LNCaP clone FGC (cell line): Measurements from ENCODE around the gene DNAJB6.

Source experiments
- DNase-seq: peaks from one replicate; pipeline ENCODE4 v3.0.0-alpha.2; 2011; ENCODE audit warnings: low read depth
- H3K4me3 ChIP-seq: 2 replicates; pipeline ENCODE4 v1.5.1; 2011; ENCODE audit warnings: mild to moderate bottlenecking, low read depth, low read length, control low read depth
- TF ChIP-seq, protein P1 (sequence below): IDR thresholded peaks from 2 replicates; pipeline ENCODE4 v1.5.1; 2012; ENCODE audit warnings: mild to moderate bottlenecking; ENCODE audit not compliant: control insufficient read depth, insufficient read depth; ENCODE audit errors: extremely low read depth

Gene DNAJB6

DNA sequence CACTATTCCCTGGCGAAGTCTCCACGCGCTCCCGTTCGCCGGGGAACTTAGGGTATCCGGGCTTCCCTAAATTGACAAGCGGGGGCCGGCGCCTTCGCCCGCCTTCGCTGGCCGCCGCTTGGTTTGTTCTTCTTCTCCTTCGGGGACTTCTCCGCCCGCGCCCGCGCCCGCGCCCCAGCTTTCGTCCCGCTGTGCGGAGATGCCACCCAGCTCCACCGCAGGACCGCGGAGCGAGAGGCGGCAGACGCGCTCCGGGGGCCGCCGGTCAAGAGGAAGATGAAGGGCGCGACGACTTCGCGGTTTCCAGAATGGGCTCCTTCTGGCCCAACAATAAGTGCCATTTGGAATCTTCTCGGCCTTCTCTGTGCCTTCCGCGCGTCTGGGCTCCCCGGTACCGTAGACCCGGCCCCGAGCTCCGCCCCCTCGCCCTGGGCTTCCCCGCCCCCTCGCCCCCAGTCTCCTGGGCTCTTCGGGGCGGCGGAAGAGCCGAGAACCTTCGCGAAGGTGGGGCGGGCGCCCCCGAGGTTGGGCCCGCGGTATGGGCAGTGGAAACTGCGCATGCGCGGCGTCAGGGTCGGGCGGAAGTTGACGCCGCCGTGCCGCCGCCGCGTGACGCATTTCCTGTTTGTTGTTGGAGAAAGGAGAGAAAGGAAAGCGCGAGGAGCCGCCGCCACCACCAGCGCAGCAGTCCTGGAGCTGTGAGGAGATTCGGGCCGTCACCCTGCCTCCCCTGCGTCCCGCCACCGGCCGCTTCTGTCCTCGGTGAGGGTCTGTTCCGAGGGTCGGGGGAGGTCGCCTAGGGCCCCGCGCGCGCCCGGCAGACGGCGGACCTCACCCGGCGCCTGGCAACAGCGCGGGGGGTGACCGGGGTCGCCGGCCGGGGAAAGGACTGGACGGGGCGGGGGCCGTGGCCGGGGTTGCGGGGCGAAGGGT is at the start of gene DNAJB6:
Gene DNAJB6, plus strand, starts transcription at position 622 of the 933 bp plus-strand sequence. CDS start 21,569 bp downstream, outside the sequence.
- peak within 1 kb of the TSS; percentile 87 for H3K4me3 ChIP-seq
- TF ChIP-seq, protein P1, sequence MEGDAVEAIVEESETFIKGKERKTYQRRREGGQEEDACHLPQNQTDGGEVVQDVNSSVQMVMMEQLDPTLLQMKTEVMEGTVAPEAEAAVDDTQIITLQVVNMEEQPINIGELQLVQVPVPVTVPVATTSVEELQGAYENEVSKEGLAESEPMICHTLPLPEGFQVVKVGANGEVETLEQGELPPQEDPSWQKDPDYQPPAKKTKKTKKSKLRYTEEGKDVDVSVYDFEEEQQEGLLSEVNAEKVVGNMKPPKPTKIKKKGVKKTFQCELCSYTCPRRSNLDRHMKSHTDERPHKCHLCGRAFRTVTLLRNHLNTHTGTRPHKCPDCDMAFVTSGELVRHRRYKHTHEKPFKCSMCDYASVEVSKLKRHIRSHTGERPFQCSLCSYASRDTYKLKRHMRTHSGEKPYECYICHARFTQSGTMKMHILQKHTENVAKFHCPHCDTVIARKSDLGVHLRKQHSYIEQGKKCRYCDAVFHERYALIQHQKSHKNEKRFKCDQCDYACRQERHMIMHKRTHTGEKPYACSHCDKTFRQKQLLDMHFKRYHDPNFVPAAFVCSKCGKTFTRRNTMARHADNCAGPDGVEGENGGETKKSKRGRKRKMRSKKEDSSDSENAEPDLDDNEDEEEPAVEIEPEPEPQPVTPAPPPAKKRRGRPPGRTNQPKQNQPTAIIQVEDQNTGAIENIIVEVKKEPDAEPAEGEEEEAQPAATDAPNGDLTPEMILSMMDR = no peak
- DNase-seq = peak; percentile 51

DNA sequence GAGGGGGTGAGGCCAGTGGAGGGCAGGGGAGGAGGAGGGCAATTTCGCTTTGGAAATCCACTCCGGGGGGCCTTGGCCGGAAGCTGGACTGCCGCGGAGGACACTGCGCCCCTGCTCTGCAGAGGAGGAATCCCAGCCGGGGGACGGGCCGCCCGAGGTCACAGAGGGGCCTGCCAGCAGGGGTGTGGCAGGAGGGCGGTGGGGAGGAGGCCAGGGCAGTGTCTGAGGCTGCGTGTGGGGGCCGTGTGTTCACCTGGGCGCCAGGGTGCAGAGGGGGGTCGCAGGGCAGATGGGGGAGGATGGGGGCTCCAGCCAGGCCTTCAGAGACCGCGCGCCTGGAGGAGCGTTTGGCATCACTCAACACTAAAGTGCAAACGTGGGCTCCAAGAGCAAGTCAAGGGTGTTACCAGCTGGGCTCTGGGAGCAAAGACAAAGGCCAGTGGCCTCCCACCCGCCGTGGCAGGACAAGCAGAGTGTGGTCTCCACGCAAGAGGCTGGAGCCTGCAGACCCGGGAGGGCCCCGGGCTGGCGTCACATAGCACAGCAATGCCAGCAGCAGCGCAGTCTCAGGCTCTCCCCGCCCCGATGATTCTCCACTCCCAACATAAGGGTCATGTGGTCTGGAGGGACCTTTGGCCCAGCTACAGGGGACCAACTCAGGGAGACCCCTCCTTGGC is 45.3 kb upstream of the DNAJB6 start:
- TF ChIP-seq, protein P1 = no peak
- DNase-seq = no peak
- no peak overlapping the region for H3K4me3 ChIP-seq

- TF ChIP-seq, protein P1 = no peak
- DNase-seq = no peak
- H3K4me3 ChIP-seq = no peak overlapping the region
Observed at GRCh38 chr7:157292258-157292657, 44.5 kb upstream of the DNAJB6 start.

- DNase-seq = no peak
- no peak overlapping the region for H3K4me3 ChIP-seq
- TF ChIP-seq, protein P1 = no peak
Observed at GRCh38 chr7:157292770-157293412, 43.9 kb upstream of the DNAJB6 start.

DNA sequence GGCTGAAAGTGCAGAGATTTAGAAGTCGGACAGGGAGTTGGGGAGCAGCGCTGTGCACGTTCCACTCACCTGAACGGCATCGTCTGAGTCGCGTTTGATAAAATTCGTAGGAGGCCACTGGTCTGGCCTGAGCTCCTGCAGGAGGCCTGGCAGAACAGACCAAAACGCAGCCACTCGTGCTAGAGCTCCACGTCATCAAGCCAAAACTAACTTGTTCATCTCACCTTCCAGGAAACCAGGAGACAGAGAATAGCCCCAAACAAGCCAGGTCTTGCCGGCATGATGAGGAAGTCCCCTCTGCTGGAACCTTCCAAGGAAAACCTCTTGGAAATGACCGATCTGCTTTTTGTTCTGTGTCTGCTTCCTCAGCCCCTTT is 43.4 kb upstream of the DNAJB6 start:
- TF ChIP-seq, protein P1 = no peak
- no peak overlapping the region for H3K4me3 ChIP-seq
- no peak for DNase-seq

DNA sequence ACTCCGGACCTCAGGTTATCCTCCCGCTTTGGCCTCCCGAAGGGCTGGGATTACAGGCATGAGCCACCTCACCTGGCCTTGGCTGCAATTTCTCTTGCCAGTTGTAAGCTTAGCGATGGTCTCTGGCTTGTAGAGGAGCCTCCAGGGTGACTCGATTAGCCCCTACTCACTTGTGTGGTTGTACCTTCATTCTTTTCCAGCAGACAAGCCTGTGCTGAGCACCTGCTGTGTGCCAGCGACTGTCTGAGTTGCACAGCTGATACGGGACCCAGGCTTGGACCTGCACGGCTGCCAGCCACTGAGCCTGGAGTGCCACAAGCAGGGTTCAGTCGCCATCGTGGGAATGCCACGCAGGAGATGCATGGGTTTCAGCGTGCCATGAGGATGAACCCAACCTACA is 42.0 kb upstream of the DNAJB6 start:
- no peak for DNase-seq
- no peak overlapping the region for H3K4me3 ChIP-seq
- TF ChIP-seq, protein P1 = no peak
